ENCODE results near the gene TXK.

Gene TXK

DNA sequence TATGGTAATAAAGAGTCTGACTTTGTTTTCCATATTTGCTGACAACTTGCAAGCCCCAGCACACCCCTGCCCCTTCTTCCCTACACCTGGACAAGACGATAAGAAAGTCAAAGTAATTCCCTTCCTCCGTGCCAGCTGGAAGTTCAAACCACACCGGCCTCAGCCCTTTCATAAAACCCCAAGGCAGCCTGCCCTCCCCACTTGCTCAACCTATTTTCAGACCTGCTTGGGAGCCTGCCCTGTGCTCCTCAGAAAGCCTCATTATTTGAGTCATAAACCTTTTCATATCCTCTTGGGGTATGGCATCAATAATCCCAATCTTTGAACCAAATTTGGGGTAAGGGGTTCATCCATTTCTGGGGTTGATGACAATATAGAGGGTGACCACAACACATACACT lies 88.0 kb downstream of the TXK start:
- no peak overlapping the region for H3K27ac ChIP-seq (ENCODE audit: extremely low read depth, low read depth, low read length)
- ChIA-PET POLR2A (no interaction called here), CTCF (interaction anchor here (1.3 kb wide), 1 partner anchor 12 kb away, joined by 3 read pairs; no protein-coding TSS in a partner anchor)
- H3K9me3 ChIP-seq (ENCODE audit: control insufficient read depth, insufficient read depth, low read depth, low read length) = no peaks in the 10 kb centered on the region
- H3K4me1 ChIP-seq (ENCODE audit: control insufficient read depth, insufficient read depth, low read length) = no peaks in the 10 kb centered on the region
- TF ChIP-seq ZNF221 (tag by site-specific recombination; IDR thresholded peaks at IDR 0.05; ENCODE audit: borderline replicate concordance) = no peak
- no peak for TF ChIP-seq ZNF169 (tag by site-specific recombination; IDR thresholded peaks at IDR 0.05)
- TF ChIP-seq KLF8 (tag by site-specific recombination; IDR thresholded peaks at IDR 0.05) = no peak
- TF ChIP-seq MYNN (tag by site-specific recombination; IDR thresholded peaks at IDR 0.05; ENCODE audit: borderline replicate concordance) = no peak
- no peak for TF ChIP-seq SP3 (tag by site-specific recombination; IDR thresholded peaks at IDR 0.05)
- no peak for TF ChIP-seq ZNF112 (tag by site-specific recombination; IDR thresholded peaks at IDR 0.05)
- TF ChIP-seq REPIN1 (tag by site-specific recombination; IDR thresholded peaks at IDR 0.05; ENCODE audit: low read depth) = no peak
- no peak for TF ChIP-seq ZNF19 (tag by site-specific recombination; IDR thresholded peaks at IDR 0.05; ENCODE audit: low read depth)
- TF ChIP-seq YY2 (tag by site-specific recombination; IDR thresholded peaks at IDR 0.05) = no peak
- no peak for TF ChIP-seq ZSCAN23 (tag by site-specific recombination; IDR thresholded peaks at IDR 0.05)
- no peak for TF ChIP-seq ZNF501 (tag by site-specific recombination; IDR thresholded peaks at IDR 0.05)
- TF ChIP-seq BCL11B (tag by site-specific recombination; IDR thresholded peaks at IDR 0.05; ENCODE audit: low read depth) = no peak
- no peak for TF ChIP-seq ZNF530 (tag by site-specific recombination; IDR thresholded peaks at IDR 0.05; ENCODE audit: low read depth)
- no peak for TF ChIP-seq KLF10 (tag by site-specific recombination; IDR thresholded peaks at IDR 0.05)
- TF ChIP-seq, protein P1, sequence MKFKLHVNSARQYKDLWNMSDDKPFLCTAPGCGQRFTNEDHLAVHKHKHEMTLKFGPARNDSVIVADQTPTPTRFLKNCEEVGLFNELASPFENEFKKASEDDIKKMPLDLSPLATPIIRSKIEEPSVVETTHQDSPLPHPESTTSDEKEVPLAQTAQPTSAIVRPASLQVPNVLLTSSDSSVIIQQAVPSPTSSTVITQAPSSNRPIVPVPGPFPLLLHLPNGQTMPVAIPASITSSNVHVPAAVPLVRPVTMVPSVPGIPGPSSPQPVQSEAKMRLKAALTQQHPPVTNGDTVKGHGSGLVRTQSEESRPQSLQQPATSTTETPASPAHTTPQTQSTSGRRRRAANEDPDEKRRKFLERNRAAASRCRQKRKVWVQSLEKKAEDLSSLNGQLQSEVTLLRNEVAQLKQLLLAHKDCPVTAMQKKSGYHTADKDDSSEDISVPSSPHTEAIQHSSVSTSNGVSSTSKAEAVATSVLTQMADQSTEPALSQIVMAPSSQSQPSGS (tag by site-specific recombination; IDR thresholded peaks at IDR 0.05; ENCODE audit: low read depth) = no peak
- no peak overlapping the region for H3K4me3 ChIP-seq (ENCODE audit: low read depth, low read length)
- H3K36me3 ChIP-seq (ENCODE audit: control insufficient read depth in 2 of 2, insufficient read depth in 1 of 2, low read length in 2 of 2) = no peaks in the 10 kb centered on the region

DNA sequence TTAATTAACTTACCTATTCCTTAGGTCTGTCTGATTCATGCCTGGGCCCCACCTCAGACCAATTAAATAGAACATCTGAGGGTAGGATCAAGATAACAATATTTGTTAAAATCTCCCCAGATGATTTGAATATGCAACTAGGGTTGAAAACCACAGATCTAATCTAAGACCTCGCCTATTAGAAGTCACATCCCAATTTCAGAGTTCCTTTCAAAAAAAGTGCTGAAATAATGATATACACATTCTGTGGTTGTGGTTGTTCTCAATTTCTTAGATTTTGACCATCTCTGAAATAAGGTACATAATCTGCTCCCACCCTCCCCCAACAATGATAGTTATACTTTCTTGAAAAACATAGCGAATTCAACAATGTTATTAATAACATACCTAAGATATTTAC lies 89.8 kb downstream of the TXK start:
- no peak overlapping the region for H3K4me3 ChIP-seq (ENCODE audit: low read depth, low read length)
- H3K4me1 ChIP-seq (ENCODE audit: control insufficient read depth, insufficient read depth, low read length) = no peaks in the 10 kb centered on the region
- no peak overlapping the region for H3K27ac ChIP-seq (ENCODE audit: extremely low read depth, low read depth, low read length)
- POLR2A ChIA-PET = no interaction called here
- H3K36me3 ChIP-seq (ENCODE audit: control insufficient read depth in 2 of 2, insufficient read depth in 1 of 2, low read length in 2 of 2) = no peaks in the 10 kb centered on the region
- CTCF ChIA-PET = no interaction called here
- H3K9me3 ChIP-seq (ENCODE audit: control insufficient read depth, insufficient read depth, low read depth, low read length) = no peaks in the 10 kb centered on the region
- TF ChIP-seq, protein P2, sequence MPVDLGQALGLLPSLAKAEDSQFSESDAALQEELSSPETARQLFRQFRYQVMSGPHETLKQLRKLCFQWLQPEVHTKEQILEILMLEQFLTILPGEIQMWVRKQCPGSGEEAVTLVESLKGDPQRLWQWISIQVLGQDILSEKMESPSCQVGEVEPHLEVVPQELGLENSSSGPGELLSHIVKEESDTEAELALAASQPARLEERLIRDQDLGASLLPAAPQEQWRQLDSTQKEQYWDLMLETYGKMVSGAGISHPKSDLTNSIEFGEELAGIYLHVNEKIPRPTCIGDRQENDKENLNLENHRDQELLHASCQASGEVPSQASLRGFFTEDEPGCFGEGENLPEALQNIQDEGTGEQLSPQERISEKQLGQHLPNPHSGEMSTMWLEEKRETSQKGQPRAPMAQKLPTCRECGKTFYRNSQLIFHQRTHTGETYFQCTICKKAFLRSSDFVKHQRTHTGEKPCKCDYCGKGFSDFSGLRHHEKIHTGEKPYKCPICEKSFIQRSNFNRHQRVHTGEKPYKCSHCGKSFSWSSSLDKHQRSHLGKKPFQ (tag by site-specific recombination; IDR thresholded peaks at IDR 0.05) = no peak
- TF ChIP-seq ZNF514 (tag by site-specific recombination; IDR thresholded peaks at IDR 0.05) = no peak

DNA sequence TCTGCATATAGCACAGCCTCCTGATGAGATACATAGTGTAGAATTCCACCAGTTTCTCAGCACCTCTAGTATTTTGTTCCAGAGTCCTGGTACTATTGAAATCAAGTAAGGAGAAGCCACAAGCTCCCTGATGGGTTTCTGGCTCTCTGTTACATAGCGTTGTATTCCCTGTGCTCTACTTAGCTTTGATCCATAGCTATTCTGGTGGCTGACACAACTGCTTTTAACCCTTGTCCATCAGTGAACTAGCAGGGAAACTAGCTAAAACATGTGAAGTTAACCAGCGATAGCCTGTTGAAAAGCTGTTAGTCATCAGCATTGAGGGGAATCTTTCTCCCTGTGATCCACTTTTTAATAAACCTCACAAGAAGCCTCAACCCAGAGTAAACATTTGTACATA lies 90.5 kb downstream of the TXK start:
- ChIA-PET CTCF (interaction anchor here (0.6 to 2.0 kb wide), 4 partner anchors 9 to 272 kb away, joined by 3 to 7 read pairs (median 3); no protein-coding TSS in a partner anchor), POLR2A (no interaction called here)
- no peaks in the 10 kb centered on the region for H3K4me1 ChIP-seq (ENCODE audit: control insufficient read depth, insufficient read depth, low read length)
- TF ChIP-seq ZNF473 (tag by site-specific recombination; IDR thresholded peaks at IDR 0.05) (no peak), ZNF416 (tag by site-specific recombination; IDR thresholded peaks at IDR 0.05) (no peak), ZNF776 (tag by site-specific recombination; IDR thresholded peaks at IDR 0.05; ENCODE audit: borderline replicate concordance) (no peak), ZNF140 (tag by site-specific recombination; IDR thresholded peaks at IDR 0.05) (no peak), ZNF549 (tag by site-specific recombination; IDR thresholded peaks at IDR 0.05) (no peak), ZNF214 (tag by site-specific recombination; IDR thresholded peaks at IDR 0.05; ENCODE audit: borderline replicate concordance) (no peak), ZNF610 (tag by site-specific recombination; IDR thresholded peaks at IDR 0.05; ENCODE audit: borderline replicate concordance) (no peak), WT1 (tag by site-specific recombination; IDR thresholded peaks at IDR 0.05) (no peak), ZNF626 (tag by site-specific recombination; IDR thresholded peaks at IDR 0.05) (no peak)
- TF ChIP-seq, protein P3, sequence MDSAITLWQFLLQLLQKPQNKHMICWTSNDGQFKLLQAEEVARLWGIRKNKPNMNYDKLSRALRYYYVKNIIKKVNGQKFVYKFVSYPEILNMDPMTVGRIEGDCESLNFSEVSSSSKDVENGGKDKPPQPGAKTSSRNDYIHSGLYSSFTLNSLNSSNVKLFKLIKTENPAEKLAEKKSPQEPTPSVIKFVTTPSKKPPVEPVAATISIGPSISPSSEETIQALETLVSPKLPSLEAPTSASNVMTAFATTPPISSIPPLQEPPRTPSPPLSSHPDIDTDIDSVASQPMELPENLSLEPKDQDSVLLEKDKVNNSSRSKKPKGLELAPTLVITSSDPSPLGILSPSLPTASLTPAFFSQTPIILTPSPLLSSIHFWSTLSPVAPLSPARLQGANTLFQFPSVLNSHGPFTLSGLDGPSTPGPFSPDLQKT (IDR thresholded peaks at IDR 0.05; ENCODE audit: borderline replicate concordance, low read depth, low read length) = no peak

More for the DNA sequence above, 90.5 kb downstream of the TXK start:
- Histone ChIP-seq H3K4me3 (ENCODE audit: low read depth, low read length) (no peak overlapping the region), H3K36me3 (ENCODE audit: control insufficient read depth in 2 of 2, insufficient read depth in 1 of 2, low read length in 2 of 2) (no peaks in the 10 kb centered on the region), H3K9me3 (ENCODE audit: control insufficient read depth, insufficient read depth, low read depth, low read length) (no peaks in the 10 kb centered on the region), H3K27ac (ENCODE audit: extremely low read depth, low read depth, low read length) (no peak overlapping the region)

Measured in HEK293 (cell line).